ENCODE results near the gene CCT2. TPM values are rescaled to one million over a fixed set of nuclear protein-coding genes. Genes with fewer than 3 reads are reported as not detected.

Gene CCT2
- polyA plus RNA-seq, 1 donor from 2014 or later, result 458 TPM

GRCh38 chr12:69563166-69563762 is 22.0 kb upstream of the CCT2 start:
- Histone ChIP-seq H3K4me3 (ENCODE audit: low read length) (no peak overlapping the region), H3F3A (ENCODE audit: insufficient read depth, low read length, poor library complexity, severe bottlenecking) (no peaks in the 10 kb centered on the region), H2AFZ (ENCODE audit: low read depth, low read length) (no peak overlapping the region), H3K36me3 (ENCODE audit: insufficient read depth, low read length) (peaks cover 6% of the 10 kb centered on the region), H3K9me3 (ENCODE audit: low read length) (no peaks in the 10 kb centered on the region), H3K9ac (ENCODE audit: low read length) (no peak overlapping the region), H3K27ac (ENCODE audit: low read length) (no peak overlapping the region), H3K27me3 (ENCODE audit: insufficient read depth, low read depth, low read length) (no peaks in the 10 kb centered on the region), H4K20me1 (ENCODE audit: insufficient read depth) (no peaks in the 10 kb centered on the region), H3K4me2 (ENCODE audit: low read length) (no peak overlapping the region), H3K9me2 (ENCODE audit: insufficient read depth, low read length) (no peaks in the 10 kb centered on the region), H3K79me2 (replicated peaks; ENCODE audit: insufficient read depth, low read length) (peaks cover 8% of the 10 kb centered on the region)
- TF ChIP-seq, protein P1, sequence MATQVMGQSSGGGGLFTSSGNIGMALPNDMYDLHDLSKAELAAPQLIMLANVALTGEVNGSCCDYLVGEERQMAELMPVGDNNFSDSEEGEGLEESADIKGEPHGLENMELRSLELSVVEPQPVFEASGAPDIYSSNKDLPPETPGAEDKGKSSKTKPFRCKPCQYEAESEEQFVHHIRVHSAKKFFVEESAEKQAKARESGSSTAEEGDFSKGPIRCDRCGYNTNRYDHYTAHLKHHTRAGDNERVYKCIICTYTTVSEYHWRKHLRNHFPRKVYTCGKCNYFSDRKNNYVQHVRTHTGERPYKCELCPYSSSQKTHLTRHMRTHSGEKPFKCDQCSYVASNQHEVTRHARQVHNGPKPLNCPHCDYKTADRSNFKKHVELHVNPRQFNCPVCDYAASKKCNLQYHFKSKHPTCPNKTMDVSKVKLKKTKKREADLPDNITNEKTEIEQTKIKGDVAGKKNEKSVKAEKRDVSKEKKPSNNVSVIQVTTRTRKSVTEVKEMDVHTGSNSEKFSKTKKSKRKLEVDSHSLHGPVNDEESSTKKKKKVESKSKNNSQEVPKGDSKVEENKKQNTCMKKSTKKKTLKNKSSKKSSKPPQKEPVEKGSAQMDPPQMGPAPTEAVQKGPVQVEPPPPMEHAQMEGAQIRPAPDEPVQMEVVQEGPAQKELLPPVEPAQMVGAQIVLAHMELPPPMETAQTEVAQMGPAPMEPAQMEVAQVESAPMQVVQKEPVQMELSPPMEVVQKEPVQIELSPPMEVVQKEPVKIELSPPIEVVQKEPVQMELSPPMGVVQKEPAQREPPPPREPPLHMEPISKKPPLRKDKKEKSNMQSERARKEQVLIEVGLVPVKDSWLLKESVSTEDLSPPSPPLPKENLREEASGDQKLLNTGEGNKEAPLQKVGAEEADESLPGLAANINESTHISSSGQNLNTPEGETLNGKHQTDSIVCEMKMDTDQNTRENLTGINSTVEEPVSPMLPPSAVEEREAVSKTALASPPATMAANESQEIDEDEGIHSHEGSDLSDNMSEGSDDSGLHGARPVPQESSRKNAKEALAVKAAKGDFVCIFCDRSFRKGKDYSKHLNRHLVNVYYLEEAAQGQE (IDR thresholded peaks at IDR 0.05; ENCODE audit: borderline replicate concordance), result no peak
- TF ChIP-seq CTCF (IDR thresholded peaks at IDR 0.05; ENCODE audit: poor library complexity, severe bottlenecking), result no peak
- TF ChIP-seq TAF1 (IDR thresholded peaks at IDR 0.05; ENCODE audit: low read depth), result no peak
- TF ChIP-seq EZH2 (IDR thresholded peaks at IDR 0.05; ENCODE audit: borderline replicate concordance, insufficient read depth, low read length, poor library complexity, severe bottlenecking), result no peak
- no peak for TF ChIP-seq EP300 (conservative IDR thresholded peaks at IDR 0.05; ENCODE audit: poor library complexity, severe bottlenecking)
- TF ChIP-seq SMC3 (conservative IDR thresholded peaks at IDR 0.05; ENCODE audit: poor library complexity), result no peak
- TF ChIP-seq POLR2AphosphoS5 (IDR thresholded peaks at IDR 0.05), result no peak
- no peak for TF ChIP-seq MXI1 (conservative IDR thresholded peaks at IDR 0.05; ENCODE audit: poor library complexity, severe bottlenecking)
- TF ChIP-seq RAD21 (conservative IDR thresholded peaks at IDR 0.05), result no peak

GRCh38 chr12:69566603-69567002 is 18.7 kb upstream of the CCT2 start:
- Histone ChIP-seq H4K20me1 (ENCODE audit: insufficient read depth) (no peaks in the 10 kb centered on the region), H3K36me3 (ENCODE audit: insufficient read depth, low read length) (peaks cover 6% of the 10 kb centered on the region), H3K27ac (ENCODE audit: low read length) (no peak overlapping the region), H3F3A (ENCODE audit: insufficient read depth, low read length, poor library complexity, severe bottlenecking) (no peaks in the 10 kb centered on the region), H3K4me2 (ENCODE audit: low read length) (no peak overlapping the region), H2AFZ (ENCODE audit: low read depth, low read length) (no peak overlapping the region), H3K9ac (ENCODE audit: low read length) (no peak overlapping the region), H3K9me3 (ENCODE audit: low read length) (no peaks in the 10 kb centered on the region), H3K79me2 (replicated peaks; ENCODE audit: insufficient read depth, low read length) (no peaks in the 10 kb centered on the region), H3K9me2 (ENCODE audit: insufficient read depth, low read length) (no peaks in the 10 kb centered on the region), H3K4me3 (ENCODE audit: low read length) (no peak overlapping the region), H3K27me3 (ENCODE audit: insufficient read depth, low read depth, low read length) (no peaks in the 10 kb centered on the region)
- TF ChIP-seq SMC3 (conservative IDR thresholded peaks at IDR 0.05; ENCODE audit: poor library complexity), result no peak
- no peak for TF ChIP-seq RAD21 (conservative IDR thresholded peaks at IDR 0.05)
- TF ChIP-seq, protein P1 (IDR thresholded peaks at IDR 0.05; ENCODE audit: borderline replicate concordance), result no peak
- TF ChIP-seq CTCF (IDR thresholded peaks at IDR 0.05; ENCODE audit: poor library complexity, severe bottlenecking), result no peak
- no peak for TF ChIP-seq EZH2 (IDR thresholded peaks at IDR 0.05; ENCODE audit: borderline replicate concordance, insufficient read depth, low read length, poor library complexity, severe bottlenecking)
- no peak for TF ChIP-seq EP300 (conservative IDR thresholded peaks at IDR 0.05; ENCODE audit: poor library complexity, severe bottlenecking)
- TF ChIP-seq POLR2AphosphoS5 (IDR thresholded peaks at IDR 0.05), result no peak

All from neural cell (in vitro differentiated cells).